SJSA1 (cell line): Measurements from ENCODE around the gene NUP62. TPM values are rescaled to one million over a fixed set of nuclear protein-coding genes. Genes with fewer than 3 reads are reported as not detected.

Experiments used
- DNase-seq, 2 experiments: peaks; one replicate each; pipeline ENCODE4 v3.0.0-alpha.2; 2015 to 2020; ENCODE audit warnings: low spot score in 2 of 2, low read depth in 1 of 2
- H3K27ac ChIP-seq: fragments of 250-450 bp; sonication (Bioruptor Pico); 2 replicates; pipeline ENCODE4 v1.5.1; 2020; ENCODE audit warnings: mild to moderate bottlenecking, moderate library complexity
- H3K27me3 ChIP-seq: fragments of 250-450 bp; sonication (Bioruptor Pico); replicated peaks from 2 replicates; pipeline ENCODE4 v1.5.1; 2020; ENCODE audit warnings: mild to moderate bottlenecking, moderate library complexity
- H3K36me3 ChIP-seq: fragments of 250-450 bp; sonication (Bioruptor Pico); 2 replicates; pipeline ENCODE4 v1.5.1; 2020; ENCODE audit warnings: mild to moderate bottlenecking
- H3K4me1 ChIP-seq: fragments of 250-450 bp; sonication (Bioruptor Pico); replicated peaks from 2 replicates; pipeline ENCODE4 v1.6.1; 2021; ENCODE audit warnings: mild to moderate bottlenecking
- H3K4me3 ChIP-seq: fragments of 250-450 bp; sonication (Bioruptor Pico); 2 replicates; pipeline ENCODE4 v1.5.1; 2020; ENCODE audit warnings: mild to moderate bottlenecking
- H3K9me3 ChIP-seq: fragments of 250-450 bp; sonication (Bioruptor Pico); replicated peaks from 2 replicates; pipeline ENCODE4 v1.5.1; 2020; ENCODE audit warnings: mild to moderate bottlenecking
- total RNA-seq: library from RNA; depleted of rRNA; stranded (reverse); fragments of >200 nt; shearing (Covaris generic); gene quantifications from 2 replicates; pipeline ENCODE4 v1.2.3, GENCODE V29; 2014

The NUP62 gene
- total RNA-seq, 1 experiment from 2014 or later: 80.3 TPM

- Histone ChIP-seq H3K36me3 (peaks cover 88% of the 10 kb centered on the region), H3K9me3 (no peaks in the 10 kb centered on the region), H3K27me3 (no peaks in the 10 kb centered on the region), H3K27ac (no peak overlapping the region), H3K4me3 (no peak overlapping the region), H3K4me1 (no peaks in the 10 kb centered on the region)
- no peak for DNase-seq
Observed at GRCh38 chr19:49915271-49915670, 14.0 kb downstream of the NUP62 start.

- peaks cover 89% of the 10 kb centered on the region for H3K36me3 ChIP-seq
- no peak for DNase-seq
- H3K27ac ChIP-seq: no peak overlapping the region
- no peaks in the 10 kb centered on the region for H3K4me1 ChIP-seq
- H3K27me3 ChIP-seq: no peaks in the 10 kb centered on the region
- H3K4me3 ChIP-seq: no peak overlapping the region
- H3K9me3 ChIP-seq: no peaks in the 10 kb centered on the region
Observed at GRCh38 chr19:49913720-49914119, 15.6 kb downstream of the NUP62 start.

GRCh38 chr19:49912965-49913685 is 16.2 kb downstream of the NUP62 start:
- Histone ChIP-seq H3K4me1 (no peaks in the 10 kb centered on the region), H3K9me3 (no peaks in the 10 kb centered on the region), H3K27ac (no peak overlapping the region), H3K27me3 (no peaks in the 10 kb centered on the region), H3K4me3 (no peak overlapping the region), H3K36me3 (peaks cover 90% of the 10 kb centered on the region)
- no peak for DNase-seq

- H3K4me1 ChIP-seq: no peaks in the 10 kb centered on the region
- H3K36me3 ChIP-seq: peaks cover 90% of the 10 kb centered on the region
- no peak overlapping the region for H3K27ac ChIP-seq
- H3K27me3 ChIP-seq: no peaks in the 10 kb centered on the region
- no peak overlapping the region for H3K4me3 ChIP-seq
- DNase-seq: no peak
- no peaks in the 10 kb centered on the region for H3K9me3 ChIP-seq
Observed at GRCh38 chr19:49911381-49912145, 17.7 kb downstream of the NUP62 start.

- no peak for DNase-seq
- Histone ChIP-seq H3K4me1 (no peaks in the 10 kb centered on the region), H3K4me3 (no peak overlapping the region), H3K27me3 (no peaks in the 10 kb centered on the region), H3K36me3 (peaks cover 88% of the 10 kb centered on the region), H3K27ac (no peak overlapping the region), H3K9me3 (no peaks in the 10 kb centered on the region)
Observed at GRCh38 chr19:49910179-49910578, 19.1 kb downstream of the NUP62 start.

- Histone ChIP-seq H3K27me3 (no peaks in the 10 kb centered on the region), H3K4me1 (no peaks in the 10 kb centered on the region), H3K4me3 (no peak overlapping the region), H3K9me3 (no peaks in the 10 kb centered on the region), H3K27ac (no peak overlapping the region), H3K36me3 (peaks cover 75% of the 10 kb centered on the region)
- no peak for DNase-seq
Observed at GRCh38 chr19:49908480-49909420, 20.6 kb downstream of the NUP62 start.

- Histone ChIP-seq H3K27me3 (no peaks in the 10 kb centered on the region), H3K4me3 (no peak overlapping the region), H3K4me1 (no peaks in the 10 kb centered on the region), H3K27ac (no peak overlapping the region), H3K36me3 (peaks cover 67% of the 10 kb centered on the region), H3K9me3 (no peaks in the 10 kb centered on the region)
- no peak for DNase-seq
Observed at GRCh38 chr19:49907745-49908446, 21.4 kb downstream of the NUP62 start.

GRCh38 chr19:49906879-49907564 is 22.3 kb downstream of the NUP62 start:
- Histone ChIP-seq H3K4me1 (no peaks in the 10 kb centered on the region), H3K36me3 (peaks cover 59% of the 10 kb centered on the region), H3K27me3 (no peaks in the 10 kb centered on the region), H3K27ac (no peak overlapping the region), H3K9me3 (no peaks in the 10 kb centered on the region), H3K4me3 (no peak overlapping the region)
- no peak for DNase-seq

- no peaks in the 10 kb centered on the region for H3K4me1 ChIP-seq
- no peak overlapping the region for H3K27ac ChIP-seq
- H3K36me3 ChIP-seq: peaks cover 35% of the 10 kb centered on the region
- no peaks in the 10 kb centered on the region for H3K9me3 ChIP-seq
- no peak for DNase-seq
- H3K27me3 ChIP-seq: no peaks in the 10 kb centered on the region
- H3K4me3 ChIP-seq: no peak overlapping the region
Observed at GRCh38 chr19:49904136-49904535, 25.2 kb downstream of the NUP62 start.

- DNase-seq: no peak
- H3K4me3 ChIP-seq: no peak within 1 kb of the TSS
Observed at GRCh38 chr19:49896863-49897621, 32.3 kb downstream of the NUP62 start, which contains the start of gene IL4I1. TSS of gene IL4I1 (minus strand) at chr19:49896887. CDS start at chr19:49896160, 727 bp downstream.

GRCh38 chr19:49895566-49896297 is 33.6 kb downstream of the NUP62 start:
- no peaks in the 10 kb centered on the region for H3K27me3 ChIP-seq
- H3K36me3 ChIP-seq: no peaks in the 10 kb centered on the region
- H3K27ac ChIP-seq: no peak overlapping the region
- no peaks in the 10 kb centered on the region for H3K9me3 ChIP-seq
- no peak for DNase-seq
- peaks cover 15% of the 10 kb centered on the region for H3K4me1 ChIP-seq
- no peak overlapping the region for H3K4me3 ChIP-seq

More at GRCh38 chr19:49896863-49897621, 32.3 kb downstream of the NUP62 start, which contains the start of gene IL4I1:
- H3K36me3 ChIP-seq: no peaks in the 10 kb centered on the region
- no peaks in the 10 kb centered on the region for H3K27me3 ChIP-seq
- peak within 1 kb of the TSS; percentile 17; the same call in 1 of the 2 replicates for H3K27ac ChIP-seq
- H3K4me1 ChIP-seq: peaks cover 15% of the 10 kb centered on the region
- H3K9me3 ChIP-seq: no peaks in the 10 kb centered on the region
